ENCODE measurements around the gene SH3PXD2A.
"Not testable (repeated sequence)": the region's sequence is repeated elsewhere in the genome, so short reads cannot be mapped to it uniquely, and the experiment has no call there.

The SH3PXD2A gene

DNA sequence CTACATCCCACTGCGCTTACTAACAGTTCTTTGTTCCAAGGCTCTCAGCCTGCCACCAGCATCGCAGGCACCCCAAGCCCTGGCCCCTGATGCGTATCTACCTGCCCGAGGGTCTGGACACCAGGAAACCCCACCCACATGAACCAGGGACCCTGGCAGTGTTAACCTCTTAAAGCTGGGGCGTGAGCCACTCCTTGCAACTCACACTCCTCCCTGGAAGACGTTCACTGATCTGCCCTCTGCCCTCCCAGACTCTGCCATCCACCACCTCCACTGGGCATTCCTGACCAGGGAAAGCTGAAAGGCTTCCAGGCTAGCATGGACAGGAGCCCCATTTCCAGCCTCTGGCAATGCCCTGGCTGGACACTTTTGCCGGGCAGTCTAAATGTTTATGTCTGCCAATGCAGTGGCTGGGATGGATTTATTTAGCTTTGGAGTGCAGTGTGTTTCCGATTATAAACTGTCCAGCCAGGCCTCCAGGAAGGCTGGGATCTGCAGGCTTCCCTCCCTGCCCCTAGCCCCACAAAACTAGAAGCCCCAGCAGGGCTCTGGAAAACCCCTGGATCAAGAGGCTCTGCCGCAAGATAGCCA lies 244.4 kb downstream of the SH3PXD2A start:
- Histone ChIP-seq H3K4me3 (ENCODE audit: control insufficient read depth in 1 of 7, extremely low read depth in 1 of 7, insufficient read depth in 4 of 7, low read depth in 2 of 7, low read length in 6 of 7) (no peak overlapping the region), H3K36me3 (ENCODE audit: control insufficient read depth in 4 of 4, insufficient read depth in 4 of 4, low read length in 3 of 4) (peaks cover 2 to 11% (median 6%) of the 10 kb centered on the region in 4 experiments), H3K27me3 (replicated peaks in 2 of 5; ENCODE audit: control insufficient read depth in 4 of 5, insufficient read depth in 5 of 5, low read length in 4 of 5) (no peaks in the 10 kb centered on the region), H3K4me1 (ENCODE audit: control extremely low read depth in 1 of 4, control insufficient read depth in 4 of 4, insufficient read depth in 4 of 4, low read length in 3 of 4) (no peaks in the 10 kb centered on the region), H3K9me3 (ENCODE audit: control extremely low read depth in 1 of 5, control insufficient read depth in 4 of 5, insufficient read depth in 2 of 5, low read depth in 1 of 5, low read length in 4 of 5) (no peaks in the 10 kb centered on the region), H3K27ac (ENCODE audit: insufficient read depth in 1 of 2, low read depth in 1 of 2, low read length in 2 of 2, poor library complexity in 1 of 2, severe bottlenecking in 2 of 2) (no peak overlapping the region)
- ChIA-PET CTCF (interaction anchor here (1.0 to 1.7 kb wide), 7 partner anchors 11 to 75 kb away, joined by 3 to 8 read pairs (median 6); no protein-coding TSS in a partner anchor), POLR2A (no interaction called here)
- no peak for DNase-seq
- 93% methylated on average over 8 of the region's 9 CpGs for WGBS (ENCODE audit: insufficient coverage)

DNA sequence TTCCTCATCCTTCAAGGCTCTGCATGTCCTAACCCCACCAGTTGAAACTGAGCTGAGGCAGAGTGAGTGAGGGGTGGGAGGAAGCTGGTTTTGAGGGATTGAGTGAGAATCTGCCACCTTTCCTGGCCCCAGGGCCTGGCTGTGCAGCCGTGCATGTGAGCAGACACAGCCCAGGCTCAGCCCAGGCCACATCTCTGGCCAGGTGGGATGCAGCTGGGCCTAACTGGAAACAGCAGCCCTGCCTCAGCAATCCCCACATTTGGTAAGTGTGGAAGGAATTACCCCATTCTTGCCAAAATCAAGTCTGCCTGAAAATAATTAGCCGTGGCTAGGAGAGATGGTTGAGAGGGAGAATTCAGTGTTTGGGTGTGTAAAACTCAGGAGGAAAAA lies 245.3 kb downstream of the SH3PXD2A start:
- no peak overlapping the region for H3K27ac ChIP-seq (ENCODE audit: insufficient read depth in 1 of 2, low read depth in 1 of 2, low read length in 2 of 2, poor library complexity in 1 of 2, severe bottlenecking in 2 of 2)
- no peaks in the 10 kb centered on the region for H3K9me3 ChIP-seq (ENCODE audit: control extremely low read depth in 1 of 5, control insufficient read depth in 4 of 5, insufficient read depth in 2 of 5, low read depth in 1 of 5, low read length in 4 of 5)
- CTCF ChIA-PET, result interaction anchor here (0.8 to 2.0 kb wide), 9 partner anchors 10 to 79 kb away, joined by 3 to 12 read pairs (median 5); no protein-coding TSS in a partner anchor
- POLR2A ChIA-PET, result no interaction called here
- 45% methylated on average over 2 of the region's 2 CpGs for WGBS (ENCODE audit: insufficient coverage)
- no peak for DNase-seq
- no peaks in the 10 kb centered on the region for H3K4me1 ChIP-seq (ENCODE audit: control extremely low read depth in 1 of 4, control insufficient read depth in 4 of 4, insufficient read depth in 4 of 4, low read length in 3 of 4)
- peaks cover 2 to 9% (median 7%) of the 10 kb centered on the region in 4 experiments for H3K36me3 ChIP-seq (ENCODE audit: control insufficient read depth in 4 of 4, insufficient read depth in 4 of 4, low read length in 3 of 4)
- no peak overlapping the region for H3K4me3 ChIP-seq (ENCODE audit: control insufficient read depth in 1 of 7, extremely low read depth in 1 of 7, insufficient read depth in 4 of 7, low read depth in 2 of 7, low read length in 6 of 7)
- H3K27me3 ChIP-seq (replicated peaks in 2 of 5; ENCODE audit: control insufficient read depth in 4 of 5, insufficient read depth in 5 of 5, low read length in 4 of 5), result no peaks in the 10 kb centered on the region

DNA sequence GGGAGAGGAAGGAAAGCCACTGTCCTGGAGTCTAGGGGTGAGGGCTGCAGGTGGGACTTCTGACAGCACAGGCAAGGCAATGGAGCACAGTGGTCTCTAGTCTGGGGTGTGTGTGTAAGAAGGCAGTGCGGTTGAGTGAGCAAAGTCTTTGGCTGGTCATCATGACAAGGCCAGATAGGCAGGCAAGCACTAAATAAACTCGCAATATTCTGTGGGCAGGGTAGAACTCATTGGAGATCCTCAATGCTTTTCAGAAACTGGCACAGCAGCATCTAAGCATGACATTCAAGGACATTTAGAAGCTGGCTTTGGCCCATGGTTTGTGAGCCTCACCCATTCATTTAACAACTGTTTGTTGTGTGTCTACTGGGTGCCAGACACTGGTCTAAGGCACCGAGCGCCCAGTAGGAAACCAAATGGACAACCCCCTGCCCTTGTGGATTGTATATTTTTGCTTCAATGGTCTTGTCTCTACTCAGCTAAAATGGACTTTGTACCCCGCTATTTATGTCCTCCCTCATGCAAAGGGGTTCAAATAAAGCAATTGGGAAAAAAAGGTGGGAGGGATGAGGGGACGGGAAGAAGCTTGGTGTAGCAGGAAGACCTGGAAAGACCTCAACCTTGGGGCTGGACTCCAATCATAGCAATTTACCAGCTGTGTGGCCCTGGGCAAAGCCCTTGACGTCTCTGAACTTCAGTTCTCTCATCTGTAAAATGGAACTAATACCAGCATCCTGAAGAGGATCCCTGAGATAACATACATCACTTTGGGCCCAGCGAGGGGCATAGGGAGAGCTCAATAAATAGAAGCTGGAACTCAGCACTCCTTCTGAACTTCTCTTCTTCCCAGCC lies 245.9 kb downstream of the SH3PXD2A start:
- H3K4me3 ChIP-seq (ENCODE audit: control insufficient read depth in 1 of 7, extremely low read depth in 1 of 7, insufficient read depth in 4 of 7, low read depth in 2 of 7, low read length in 6 of 7), result no peak overlapping the region

DNA sequence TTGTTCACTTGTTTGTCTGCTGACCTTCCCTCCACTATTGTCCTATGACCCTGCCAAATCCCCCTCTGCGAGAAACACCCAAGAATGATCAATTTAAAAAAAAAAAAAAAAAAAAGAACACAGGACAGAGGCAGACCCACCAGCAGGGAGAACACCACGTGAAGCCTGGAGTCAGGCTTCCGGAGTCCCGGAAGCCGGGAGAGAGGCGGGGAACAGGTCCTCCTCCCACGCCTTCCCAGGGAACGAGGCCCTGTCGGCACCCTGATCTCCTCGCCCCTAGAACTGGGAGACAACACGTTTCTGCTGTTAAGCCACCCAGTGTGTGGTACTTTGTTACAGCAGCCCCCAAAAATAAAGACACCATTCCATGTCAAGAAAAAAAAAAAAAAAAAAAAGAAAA lies 247.3 kb downstream of the SH3PXD2A start:
- POLR2A ChIA-PET, result not testable (repeated sequence)
- 100% methylated on average over 4 of the region's 11 CpGs for WGBS (ENCODE audit: insufficient coverage)

More for the DNA sequence above, 245.9 kb downstream of the SH3PXD2A start:
- H3K27me3 ChIP-seq (replicated peaks in 2 of 5; ENCODE audit: control insufficient read depth in 4 of 5, insufficient read depth in 5 of 5, low read length in 4 of 5), result no peaks in the 10 kb centered on the region
- H3K4me1 ChIP-seq (ENCODE audit: control extremely low read depth in 1 of 4, control insufficient read depth in 4 of 4, insufficient read depth in 4 of 4, low read length in 3 of 4), result no peaks in the 10 kb centered on the region
- no peak overlapping the region for H3K27ac ChIP-seq (ENCODE audit: insufficient read depth in 1 of 2, low read depth in 1 of 2, low read length in 2 of 2, poor library complexity in 1 of 2, severe bottlenecking in 2 of 2)
- H3K36me3 ChIP-seq (ENCODE audit: control insufficient read depth in 4 of 4, insufficient read depth in 4 of 4, low read length in 3 of 4), result peaks cover 2 to 10% (median 7%) of the 10 kb centered on the region in 4 experiments
- ChIA-PET CTCF (interaction anchor here (0.7 to 2.0 kb wide), 10 partner anchors 9 to 317 kb away, joined by 3 to 12 read pairs (median 4); no protein-coding TSS in a partner anchor), POLR2A (no interaction called here)
- WGBS (ENCODE audit: insufficient coverage), result 98% methylated on average over 7 of the region's 8 CpGs
- no peak for DNase-seq
- H3K9me3 ChIP-seq (ENCODE audit: control extremely low read depth in 1 of 5, control insufficient read depth in 4 of 5, insufficient read depth in 2 of 5, low read depth in 1 of 5, low read length in 4 of 5), result no peaks in the 10 kb centered on the region

DNA sequence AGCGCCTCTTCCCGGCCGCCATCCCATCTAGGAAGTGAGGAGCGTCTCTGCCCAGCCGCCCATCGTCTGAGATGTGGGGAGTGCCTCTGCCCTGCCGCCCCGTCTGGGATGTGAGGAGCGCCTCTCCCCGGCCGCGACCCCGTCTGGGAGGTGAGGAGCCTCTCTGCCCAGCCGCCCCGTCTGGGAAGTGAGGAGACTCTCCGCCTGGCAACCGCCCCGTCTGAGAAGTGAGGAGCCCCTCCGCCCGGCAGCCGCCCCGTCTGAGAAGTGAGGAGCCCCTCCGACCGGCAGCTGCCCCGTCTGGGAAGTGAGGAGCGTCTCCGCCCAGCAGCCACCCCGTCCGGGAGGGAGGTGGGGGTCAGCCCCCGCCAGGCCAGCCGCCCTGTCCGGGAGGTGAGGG lies 248.3 kb downstream of the SH3PXD2A start:
- H3K36me3 ChIP-seq (ENCODE audit: control insufficient read depth in 4 of 4, insufficient read depth in 4 of 4, low read length in 3 of 4), result peaks cover 0 to 23% (median 5%) of the 10 kb centered on the region in 4 experiments
- CTCF ChIA-PET, result interaction anchor here (1.0 to 2.4 kb wide), 2 partner anchors 8 to 79 kb away, joined by 3 to 12 read pairs; no protein-coding TSS in a partner anchor
- POLR2A ChIA-PET; H3K4me3 ChIP-seq (ENCODE audit: control insufficient read depth in 1 of 7, extremely low read depth in 1 of 7, insufficient read depth in 4 of 7, low read depth in 2 of 7, low read length in 6 of 7); H3K9me3 ChIP-seq (ENCODE audit: control extremely low read depth in 1 of 5, control insufficient read depth in 4 of 5, insufficient read depth in 2 of 5, low read depth in 1 of 5, low read length in 4 of 5); DNase-seq; H3K27ac ChIP-seq (ENCODE audit: insufficient read depth in 1 of 2, low read depth in 1 of 2, low read length in 2 of 2, poor library complexity in 1 of 2, severe bottlenecking in 2 of 2); H3K27me3 ChIP-seq (replicated peaks in 2 of 5; ENCODE audit: control insufficient read depth in 4 of 5, insufficient read depth in 5 of 5, low read length in 4 of 5); H3K4me1 ChIP-seq (ENCODE audit: control extremely low read depth in 1 of 4, control insufficient read depth in 4 of 4, insufficient read depth in 4 of 4, low read length in 3 of 4): not testable (repeated sequence)
- WGBS (ENCODE audit: insufficient coverage), result 93% methylated on average over 12 of the region's 32 CpGs

More for the DNA sequence above, 247.3 kb downstream of the SH3PXD2A start:
- not testable (repeated sequence) for H3K4me1 ChIP-seq (ENCODE audit: control extremely low read depth in 1 of 4, control insufficient read depth in 4 of 4, insufficient read depth in 4 of 4, low read length in 3 of 4); H3K9me3 ChIP-seq (ENCODE audit: control extremely low read depth in 1 of 5, control insufficient read depth in 4 of 5, insufficient read depth in 2 of 5, low read depth in 1 of 5, low read length in 4 of 5); H3K27me3 ChIP-seq (replicated peaks in 2 of 5; ENCODE audit: control insufficient read depth in 4 of 5, insufficient read depth in 5 of 5, low read length in 4 of 5); H3K27ac ChIP-seq (ENCODE audit: insufficient read depth in 1 of 2, low read depth in 1 of 2, low read length in 2 of 2, poor library complexity in 1 of 2, severe bottlenecking in 2 of 2); H3K4me3 ChIP-seq (ENCODE audit: control insufficient read depth in 1 of 7, extremely low read depth in 1 of 7, insufficient read depth in 4 of 7, low read depth in 2 of 7, low read length in 6 of 7); DNase-seq
- H3K36me3 ChIP-seq (ENCODE audit: control insufficient read depth in 4 of 4, insufficient read depth in 4 of 4, low read length in 3 of 4), result peaks cover 0 to 18% (median 7%) of the 10 kb centered on the region in 4 experiments
- CTCF ChIA-PET, result interaction anchor here (1.0 kb wide), 1 partner anchor 78 kb away, joined by 3 read pairs; no protein-coding TSS in a partner anchor

DNA sequence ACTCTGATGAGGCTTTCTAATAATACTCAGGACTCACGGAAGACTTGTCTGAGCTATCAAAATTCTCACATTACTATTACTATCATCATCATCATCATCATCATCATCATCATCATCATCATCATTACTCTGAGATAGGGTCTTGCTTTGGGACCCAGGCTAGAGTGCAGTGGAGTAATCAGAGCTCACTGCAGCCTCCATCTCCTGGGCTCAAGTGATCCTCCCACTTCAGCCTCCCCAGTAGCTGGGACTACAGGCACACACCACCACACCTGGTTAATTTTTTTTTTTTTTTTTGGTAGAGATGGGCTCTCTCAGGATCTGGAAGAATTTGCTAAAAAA lies 249.3 kb downstream of the SH3PXD2A start:
- H3K36me3 ChIP-seq (ENCODE audit: control insufficient read depth in 4 of 4, insufficient read depth in 4 of 4, low read length in 3 of 4), result peaks cover 0 to 24% (median 6%) of the 10 kb centered on the region in 4 experiments
- H3K27me3 ChIP-seq (replicated peaks in 2 of 5; ENCODE audit: control insufficient read depth in 4 of 5, insufficient read depth in 5 of 5, low read length in 4 of 5); H3K27ac ChIP-seq (ENCODE audit: insufficient read depth in 1 of 2, low read depth in 1 of 2, low read length in 2 of 2, poor library complexity in 1 of 2, severe bottlenecking in 2 of 2); H3K4me1 ChIP-seq (ENCODE audit: control extremely low read depth in 1 of 4, control insufficient read depth in 4 of 4, insufficient read depth in 4 of 4, low read length in 3 of 4); H3K4me3 ChIP-seq (ENCODE audit: control insufficient read depth in 1 of 7, extremely low read depth in 1 of 7, insufficient read depth in 4 of 7, low read depth in 2 of 7, low read length in 6 of 7); POLR2A ChIA-PET; DNase-seq; H3K9me3 ChIP-seq (ENCODE audit: control extremely low read depth in 1 of 5, control insufficient read depth in 4 of 5, insufficient read depth in 2 of 5, low read depth in 1 of 5, low read length in 4 of 5): not testable (repeated sequence)
- 93% methylated on average over 1 of the region's 1 CpG for WGBS (ENCODE audit: insufficient coverage)
- CTCF ChIA-PET, result interaction anchor here (0.7 to 8.9 kb wide), 13 partner anchors 9 to 99 kb away, joined by 3 to 136 read pairs (median 4); no protein-coding TSS in a partner anchor

Measured in common myeloid progenitor, CD34-positive (primary cell).